ENCODE measurements around the gene PYM1.

Gene PYM1

DNA sequence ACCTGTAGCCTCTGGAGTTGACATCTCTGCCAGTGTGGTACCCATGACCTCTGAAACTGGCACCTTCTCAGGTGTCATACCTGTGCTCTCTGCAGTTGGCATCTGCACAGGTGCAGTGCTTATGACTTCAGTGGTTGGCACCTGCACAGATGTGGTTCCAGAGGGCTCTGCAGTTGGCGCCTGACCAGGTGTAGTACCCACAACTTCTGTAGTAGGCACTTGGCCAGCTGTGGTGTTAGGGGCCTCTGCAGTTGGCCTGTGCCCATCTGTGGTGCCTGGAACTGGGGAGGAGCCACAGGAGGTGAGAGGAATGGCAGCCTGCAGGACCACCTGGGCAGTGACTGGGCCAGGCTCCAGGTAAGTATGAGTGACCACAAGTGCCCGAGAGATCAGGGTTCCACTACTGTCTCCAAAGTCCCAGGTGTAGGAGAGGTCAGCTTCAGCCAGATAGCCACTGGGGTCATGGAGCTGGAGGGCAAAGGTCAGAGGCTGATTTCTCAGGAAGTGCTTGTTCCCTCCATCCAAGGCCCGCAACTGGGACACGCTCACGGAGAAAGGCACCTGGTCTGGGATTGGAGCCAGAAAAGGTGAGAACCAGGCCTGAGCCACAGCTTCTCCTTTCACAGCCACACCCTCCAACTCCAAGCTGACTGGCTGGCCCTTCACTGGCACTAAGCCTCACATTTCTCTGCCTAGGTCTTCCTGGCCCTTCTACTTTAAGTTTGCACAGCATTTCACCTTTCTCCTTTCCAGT, 29.6 kb upstream of the PYM1 start:
- in situ Hi-C loops (cut with MboI; ENCODE audit: low sequenced_read_pairs, unreplicated experiment) = no loop called here
- no peak for DNase-seq (ENCODE audit: low spot score)
- TF ChIP-seq, protein P1, sequence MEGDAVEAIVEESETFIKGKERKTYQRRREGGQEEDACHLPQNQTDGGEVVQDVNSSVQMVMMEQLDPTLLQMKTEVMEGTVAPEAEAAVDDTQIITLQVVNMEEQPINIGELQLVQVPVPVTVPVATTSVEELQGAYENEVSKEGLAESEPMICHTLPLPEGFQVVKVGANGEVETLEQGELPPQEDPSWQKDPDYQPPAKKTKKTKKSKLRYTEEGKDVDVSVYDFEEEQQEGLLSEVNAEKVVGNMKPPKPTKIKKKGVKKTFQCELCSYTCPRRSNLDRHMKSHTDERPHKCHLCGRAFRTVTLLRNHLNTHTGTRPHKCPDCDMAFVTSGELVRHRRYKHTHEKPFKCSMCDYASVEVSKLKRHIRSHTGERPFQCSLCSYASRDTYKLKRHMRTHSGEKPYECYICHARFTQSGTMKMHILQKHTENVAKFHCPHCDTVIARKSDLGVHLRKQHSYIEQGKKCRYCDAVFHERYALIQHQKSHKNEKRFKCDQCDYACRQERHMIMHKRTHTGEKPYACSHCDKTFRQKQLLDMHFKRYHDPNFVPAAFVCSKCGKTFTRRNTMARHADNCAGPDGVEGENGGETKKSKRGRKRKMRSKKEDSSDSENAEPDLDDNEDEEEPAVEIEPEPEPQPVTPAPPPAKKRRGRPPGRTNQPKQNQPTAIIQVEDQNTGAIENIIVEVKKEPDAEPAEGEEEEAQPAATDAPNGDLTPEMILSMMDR (IDR thresholded peaks at IDR 0.05; ENCODE audit: borderline replicate concordance, control extremely low read depth, extremely low read depth, insufficient read depth, missing control alignments) = no peak

DNA sequence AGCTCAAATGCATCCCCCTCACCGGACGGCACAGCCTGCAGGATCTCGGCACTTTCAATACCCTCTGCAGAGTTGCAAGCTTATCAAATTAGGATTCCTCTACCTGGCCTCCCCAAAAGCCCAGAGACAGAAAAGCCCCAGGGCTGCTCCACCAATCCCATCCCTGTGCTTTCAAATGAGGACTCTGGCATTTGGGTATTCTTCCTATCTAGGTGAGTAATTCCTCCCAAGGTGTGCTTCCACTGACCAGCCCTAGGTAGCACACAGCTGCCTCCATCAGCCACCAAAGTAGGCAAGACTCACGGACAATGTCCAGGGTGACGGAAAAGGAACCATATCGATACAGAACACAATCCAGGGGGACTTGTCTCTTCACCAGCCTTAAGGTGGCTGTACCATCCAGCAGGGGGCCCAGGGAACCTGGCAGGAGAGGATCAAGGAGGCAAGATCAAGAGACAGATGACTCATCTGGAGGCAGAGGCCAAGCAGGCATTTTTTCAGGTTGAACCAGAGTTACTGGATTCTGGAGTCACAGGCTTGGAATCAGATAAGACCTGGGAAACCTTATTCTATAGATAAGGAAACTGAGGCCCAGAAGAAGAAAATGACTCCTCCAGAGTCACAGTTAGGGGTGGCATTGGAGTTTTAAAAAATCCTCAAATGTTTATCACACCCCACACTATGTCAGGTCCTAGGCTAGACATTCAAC, 28.3 kb upstream of the PYM1 start:
- no peak for DNase-seq (ENCODE audit: low spot score)
- in situ Hi-C loops (cut with MboI; ENCODE audit: low sequenced_read_pairs, unreplicated experiment) = no loop called here
- TF ChIP-seq, protein P1 (IDR thresholded peaks at IDR 0.05; ENCODE audit: borderline replicate concordance, control extremely low read depth, extremely low read depth, insufficient read depth, missing control alignments) = no peak

GRCh38 chr12:55955344-55955743, 27.6 kb upstream of the PYM1 start:
- TF ChIP-seq, protein P1 (IDR thresholded peaks at IDR 0.05; ENCODE audit: borderline replicate concordance, control extremely low read depth, extremely low read depth, insufficient read depth, missing control alignments) = no peak
- in situ Hi-C loops (cut with MboI; ENCODE audit: low sequenced_read_pairs, unreplicated experiment) = no loop called here
- no peak for DNase-seq (ENCODE audit: low spot score)

- DNase-seq (ENCODE audit: low spot score) = peak; percentile 57
- in situ Hi-C loops (cut with MboI; ENCODE audit: low sequenced_read_pairs, unreplicated experiment) = loop anchor here (10.0 kb wide), 1 partner anchor 212 kb away; no protein-coding TSS in a partner anchor
- TF ChIP-seq, protein P1 (IDR thresholded peaks at IDR 0.05; ENCODE audit: borderline replicate concordance, control extremely low read depth, extremely low read depth, insufficient read depth, missing control alignments) = no peak
These were observed 18.9 kb upstream of the PYM1 start for GRCh38 chr12:55946553-55946952.

- in situ Hi-C loops (cut with MboI; ENCODE audit: low sequenced_read_pairs, unreplicated experiment) = loop anchor here (10.0 kb wide), 1 partner anchor 208 kb away; no protein-coding TSS in a partner anchor
- TF ChIP-seq, protein P1 (IDR thresholded peaks at IDR 0.05; ENCODE audit: borderline replicate concordance, control extremely low read depth, extremely low read depth, insufficient read depth, missing control alignments) = no peak
- no peak for DNase-seq (ENCODE audit: low spot score)
These were observed 15.0 kb upstream of the PYM1 start for GRCh38 chr12:55942577-55943136.

DNA sequence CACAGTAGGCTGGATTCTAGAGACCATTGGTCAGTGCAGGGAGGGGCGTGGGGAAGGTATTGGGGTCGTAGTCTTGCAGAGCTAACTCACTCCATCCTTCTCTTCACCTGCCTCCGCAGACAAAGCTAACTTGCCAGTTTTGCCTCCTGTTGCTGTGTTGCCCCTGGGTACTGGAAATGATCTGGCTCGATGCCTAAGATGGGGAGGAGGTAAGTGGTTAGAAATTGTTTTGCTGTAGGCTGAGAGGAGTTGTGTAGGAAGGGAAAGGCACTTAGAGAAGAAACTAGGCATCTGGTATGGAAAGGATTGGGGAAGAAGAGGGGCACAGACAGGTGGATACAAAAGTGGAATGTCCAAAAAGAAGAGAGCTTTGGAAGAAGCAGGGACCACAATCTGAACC, 14.4 kb upstream of the PYM1 start:
- TF ChIP-seq, protein P1 (IDR thresholded peaks at IDR 0.05; ENCODE audit: borderline replicate concordance, control extremely low read depth, extremely low read depth, insufficient read depth, missing control alignments) = no peak

More for the DNA sequence above, 14.4 kb upstream of the PYM1 start:
- in situ Hi-C loops (cut with MboI; ENCODE audit: low sequenced_read_pairs, unreplicated experiment) = loop anchor here (10.0 kb wide), 1 partner anchor 207 kb away; no protein-coding TSS in a partner anchor
- no peak for DNase-seq (ENCODE audit: low spot score)
